Measurements from ENCODE around the gene PIR. TPM values are rescaled to one million over a fixed set of nuclear protein-coding genes. Genes with fewer than 3 reads are reported as not detected.
A peak's percentile ranks its signal among the peaks of the same experiment; 100 is the strongest.

Gene PIR
- total RNA-seq, 1 donor from 2014 or later: 53.4 TPM

- TF ChIP-seq CTCF (conservative IDR thresholded peaks at IDR 0.05): no peak
- peaks cover 6% of the 10 kb centered on the region for H3K4me1 Mint-ChIP-seq
- H3K27me3 Mint-ChIP-seq (ENCODE audit: low read depth): no peaks in the 10 kb centered on the region
- H3K36me3 Mint-ChIP-seq (ENCODE audit: low read depth): no peaks in the 10 kb centered on the region
- no peak within 1 kb of the TSS for H3K27ac Mint-ChIP-seq (ENCODE audit: unreplicated experiment)
- no peak for DNase-seq (ENCODE audit: low read depth, low spot score)
- H3K4me3 Mint-ChIP-seq: no peak within 1 kb of the TSS
- H3K9me3 Mint-ChIP-seq: peaks cover 2% of the 10 kb centered on the region
Measured at GRCh38 chrX:15500497-15500966, 7.4 kb upstream of the PIR start, which contains the start of gene BMX. Gene BMX, plus strand, starts transcription at chrX:15500807. Its CDS starts 7,547 bp downstream, at chrX:15508354.

GRCh38 chrX:15499976-15500375 is 6.8 kb upstream of the PIR start:
- no peaks in the 10 kb centered on the region for H3K27me3 Mint-ChIP-seq (ENCODE audit: low read depth)
- H3K4me1 Mint-ChIP-seq: peaks cover 6% of the 10 kb centered on the region
- no peak for DNase-seq (ENCODE audit: low read depth, low spot score)
- peaks cover 2% of the 10 kb centered on the region for H3K9me3 Mint-ChIP-seq
- no peak overlapping the region for H3K4me3 Mint-ChIP-seq
- TF ChIP-seq CTCF (conservative IDR thresholded peaks at IDR 0.05): no peak
- H3K27ac Mint-ChIP-seq (ENCODE audit: unreplicated experiment): no peak overlapping the region
- H3K36me3 Mint-ChIP-seq (ENCODE audit: low read depth): no peaks in the 10 kb centered on the region

GRCh38 chrX:15498741-15499140 is 5.6 kb upstream of the PIR start:
- Mint-ChIP-seq H3K4me3 (no peak overlapping the region), H3K9me3 (peaks cover 2% of the 10 kb centered on the region), H3K36me3 (ENCODE audit: low read depth) (no peaks in the 10 kb centered on the region), H3K27ac (ENCODE audit: unreplicated experiment) (no peak overlapping the region), H3K4me1 (peaks cover 7% of the 10 kb centered on the region), H3K27me3 (ENCODE audit: low read depth) (no peaks in the 10 kb centered on the region)
- DNase-seq (ENCODE audit: low read depth, low spot score): no peak
- no peak for TF ChIP-seq CTCF (conservative IDR thresholded peaks at IDR 0.05)

- peaks cover 15% of the 10 kb centered on the region for H3K4me1 Mint-ChIP-seq
- no peak overlapping the region for H3K27ac Mint-ChIP-seq (ENCODE audit: unreplicated experiment)
- DNase-seq (ENCODE audit: low read depth, low spot score): peak; percentile 76
- no peaks in the 10 kb centered on the region for H3K36me3 Mint-ChIP-seq (ENCODE audit: low read depth)
- no peak overlapping the region for H3K4me3 Mint-ChIP-seq
- TF ChIP-seq CTCF (conservative IDR thresholded peaks at IDR 0.05): peak; percentile 80
- no peaks in the 10 kb centered on the region for H3K27me3 Mint-ChIP-seq (ENCODE audit: low read depth)
- peaks cover 2% of the 10 kb centered on the region for H3K9me3 Mint-ChIP-seq
Measured at GRCh38 chrX:15497865-15498264, 4.7 kb upstream of the PIR start.

GRCh38 chrX:15496824-15497223 is 3.7 kb upstream of the PIR start:
- H3K27ac Mint-ChIP-seq (ENCODE audit: unreplicated experiment): no peak overlapping the region
- H3K4me3 Mint-ChIP-seq: no peak overlapping the region
- TF ChIP-seq CTCF (conservative IDR thresholded peaks at IDR 0.05): no peak
- peaks cover 25% of the 10 kb centered on the region for H3K4me1 Mint-ChIP-seq
- peaks cover 2% of the 10 kb centered on the region for H3K9me3 Mint-ChIP-seq
- H3K27me3 Mint-ChIP-seq (ENCODE audit: low read depth): no peaks in the 10 kb centered on the region
- H3K36me3 Mint-ChIP-seq (ENCODE audit: low read depth): no peaks in the 10 kb centered on the region
- no peak for DNase-seq (ENCODE audit: low read depth, low spot score)

All from neural crest cell (in vitro differentiated cells).